ENCODE data around the gene SHH.

Gene SHH

DNA sequence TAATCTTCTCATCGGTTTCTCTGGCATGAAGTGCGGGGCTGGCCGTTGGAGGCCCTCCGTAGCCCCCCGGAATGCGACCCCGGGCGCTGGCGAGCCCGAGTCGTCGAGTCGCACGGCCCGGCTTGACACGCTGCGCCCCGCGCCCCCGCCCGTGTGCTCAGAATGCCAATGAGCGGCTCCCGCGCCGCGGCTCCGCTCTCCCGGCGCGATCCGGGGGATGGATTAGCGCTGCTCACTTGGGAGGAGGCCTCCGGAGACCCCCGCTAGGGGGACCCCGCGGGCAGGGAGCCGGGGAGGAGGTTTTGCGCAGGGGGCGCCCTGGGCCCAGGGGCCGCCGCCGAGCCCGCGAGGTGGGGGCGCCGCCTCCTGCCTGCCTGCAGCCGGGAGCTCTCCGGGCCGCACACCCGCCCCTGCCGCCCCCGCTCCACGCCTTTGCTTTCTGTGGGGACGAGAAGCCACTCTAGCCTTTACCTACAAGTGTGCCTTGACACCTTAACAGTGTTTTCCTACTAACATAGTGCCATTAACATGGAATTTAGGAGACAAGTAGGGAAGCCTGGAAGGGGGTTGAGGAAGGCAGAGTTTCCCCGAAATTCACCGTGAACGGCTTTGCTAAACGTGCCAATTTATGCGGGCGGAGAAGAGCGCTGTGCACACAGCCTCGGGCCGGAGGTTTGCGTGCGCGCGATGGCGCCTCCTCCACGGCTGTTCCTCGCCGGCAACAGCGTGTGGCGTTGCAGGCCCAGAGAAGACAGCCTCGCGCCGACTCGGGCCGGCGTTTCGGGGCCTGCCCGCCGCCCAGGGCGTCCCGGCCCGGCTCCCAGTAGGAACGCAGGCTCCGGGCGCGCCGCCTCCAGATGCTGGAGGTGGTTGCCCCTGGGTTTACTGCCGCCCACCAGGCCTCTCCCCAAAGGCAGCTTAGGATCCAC lies 7.1 kb downstream of the SHH start:
- DNase-seq = peak; percentile 57
- Histone ChIP-seq H3K9ac (ENCODE audit: low read length) (no peak overlapping the region), H3K4me3 (ENCODE audit: low read length) (peak overlapping the region; percentile 52)

DNA sequence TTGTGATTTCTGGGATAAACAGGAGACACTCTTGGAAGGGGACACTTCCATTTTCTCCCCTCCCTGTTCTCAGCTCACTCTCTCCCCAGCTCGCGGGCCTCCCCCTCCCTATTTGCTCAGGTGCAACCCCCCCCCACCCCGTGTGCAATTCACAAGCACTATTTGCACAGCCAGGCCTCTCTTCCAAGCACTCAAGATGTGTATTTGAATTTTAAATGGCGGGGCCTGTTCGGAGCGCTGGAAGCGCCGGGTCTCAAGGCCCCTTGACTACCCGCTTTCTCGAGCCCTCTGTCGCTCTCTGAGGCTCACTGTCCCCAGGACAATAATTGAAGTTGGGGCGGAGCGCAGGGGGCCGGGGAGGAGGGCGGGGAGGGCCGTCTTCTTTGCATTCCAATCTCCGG lies 7.8 kb downstream of the SHH start:
- Histone ChIP-seq H3K27ac (ENCODE audit: low read length) (no peak overlapping the region), H3K79me2 (ENCODE audit: low read length) (no peaks in the 10 kb centered on the region), H3K4me2 (ENCODE audit: low read depth, low read length) (peak overlapping the region; percentile 71; the same call in 1 of the 2 replicates), H3K9ac (ENCODE audit: low read length) (no peak overlapping the region), H3K4me1 (ENCODE audit: low read length) (peaks cover 10% of the 10 kb centered on the region; the same call in 1 of the 2 replicates), H3K9me3 (replicated peaks; ENCODE audit: insufficient read depth, low read length) (no peaks in the 10 kb centered on the region), H4K20me1 (ENCODE audit: insufficient read depth, low read length) (no peaks in the 10 kb centered on the region), H3K9me2 (replicated peaks; ENCODE audit: insufficient read depth, low read length) (no peaks in the 10 kb centered on the region), H3K27me3 (replicated peaks; ENCODE audit: insufficient read depth, low read length) (peaks cover 77% of the 10 kb centered on the region), H2AFZ (ENCODE audit: low read length) (no peak overlapping the region), H3F3A (ENCODE audit: insufficient read depth, low read length) (no peaks in the 10 kb centered on the region), H3K36me3 (replicated peaks; ENCODE audit: insufficient read depth, low read length) (no peaks in the 10 kb centered on the region), H3K4me3 (ENCODE audit: low read length) (no peak overlapping the region)
- TF ChIP-seq, protein P1, sequence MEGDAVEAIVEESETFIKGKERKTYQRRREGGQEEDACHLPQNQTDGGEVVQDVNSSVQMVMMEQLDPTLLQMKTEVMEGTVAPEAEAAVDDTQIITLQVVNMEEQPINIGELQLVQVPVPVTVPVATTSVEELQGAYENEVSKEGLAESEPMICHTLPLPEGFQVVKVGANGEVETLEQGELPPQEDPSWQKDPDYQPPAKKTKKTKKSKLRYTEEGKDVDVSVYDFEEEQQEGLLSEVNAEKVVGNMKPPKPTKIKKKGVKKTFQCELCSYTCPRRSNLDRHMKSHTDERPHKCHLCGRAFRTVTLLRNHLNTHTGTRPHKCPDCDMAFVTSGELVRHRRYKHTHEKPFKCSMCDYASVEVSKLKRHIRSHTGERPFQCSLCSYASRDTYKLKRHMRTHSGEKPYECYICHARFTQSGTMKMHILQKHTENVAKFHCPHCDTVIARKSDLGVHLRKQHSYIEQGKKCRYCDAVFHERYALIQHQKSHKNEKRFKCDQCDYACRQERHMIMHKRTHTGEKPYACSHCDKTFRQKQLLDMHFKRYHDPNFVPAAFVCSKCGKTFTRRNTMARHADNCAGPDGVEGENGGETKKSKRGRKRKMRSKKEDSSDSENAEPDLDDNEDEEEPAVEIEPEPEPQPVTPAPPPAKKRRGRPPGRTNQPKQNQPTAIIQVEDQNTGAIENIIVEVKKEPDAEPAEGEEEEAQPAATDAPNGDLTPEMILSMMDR (IDR thresholded peaks at IDR 0.05; ENCODE audit: low read length) = no peak
- no peak for TF ChIP-seq EZH2phosphoT487 (IDR thresholded peaks at IDR 0.05; ENCODE audit: low read length)
- TF ChIP-seq EZH2 (optimal IDR thresholded peaks at IDR 0.05; ENCODE audit: low read depth, low read length) = no peak
- DNase-seq = no peak

More for the DNA sequence above, 7.1 kb downstream of the SHH start:
- no peaks in the 10 kb centered on the region for H3K36me3 ChIP-seq (replicated peaks; ENCODE audit: insufficient read depth, low read length)
- H3K9me2 ChIP-seq (replicated peaks; ENCODE audit: insufficient read depth, low read length) = no peaks in the 10 kb centered on the region
- H3K4me2 ChIP-seq (ENCODE audit: low read depth, low read length) = peak overlapping the region; percentile 71
- TF ChIP-seq, protein P1 (IDR thresholded peaks at IDR 0.05; ENCODE audit: low read length) = peak; percentile 42
- TF ChIP-seq EZH2phosphoT487 (IDR thresholded peaks at IDR 0.05; ENCODE audit: low read length) = no peak
- no peak for TF ChIP-seq EZH2 (optimal IDR thresholded peaks at IDR 0.05; ENCODE audit: low read depth, low read length)
- no peak overlapping the region for H3K27ac ChIP-seq (ENCODE audit: low read length)
- peaks cover 6% of the 10 kb centered on the region; the same call in 1 of the 2 replicates for H3K4me1 ChIP-seq (ENCODE audit: low read length)
- peak overlapping the region; percentile 63 for H2AFZ ChIP-seq (ENCODE audit: low read length)
- no peaks in the 10 kb centered on the region for H4K20me1 ChIP-seq (ENCODE audit: insufficient read depth, low read length)
- no peaks in the 10 kb centered on the region for H3F3A ChIP-seq (ENCODE audit: insufficient read depth, low read length)
- no peaks in the 10 kb centered on the region for H3K9me3 ChIP-seq (replicated peaks; ENCODE audit: insufficient read depth, low read length)
- H3K79me2 ChIP-seq (ENCODE audit: low read length) = no peaks in the 10 kb centered on the region
- H3K27me3 ChIP-seq (replicated peaks; ENCODE audit: insufficient read depth, low read length) = peaks cover 78% of the 10 kb centered on the region

DNA sequence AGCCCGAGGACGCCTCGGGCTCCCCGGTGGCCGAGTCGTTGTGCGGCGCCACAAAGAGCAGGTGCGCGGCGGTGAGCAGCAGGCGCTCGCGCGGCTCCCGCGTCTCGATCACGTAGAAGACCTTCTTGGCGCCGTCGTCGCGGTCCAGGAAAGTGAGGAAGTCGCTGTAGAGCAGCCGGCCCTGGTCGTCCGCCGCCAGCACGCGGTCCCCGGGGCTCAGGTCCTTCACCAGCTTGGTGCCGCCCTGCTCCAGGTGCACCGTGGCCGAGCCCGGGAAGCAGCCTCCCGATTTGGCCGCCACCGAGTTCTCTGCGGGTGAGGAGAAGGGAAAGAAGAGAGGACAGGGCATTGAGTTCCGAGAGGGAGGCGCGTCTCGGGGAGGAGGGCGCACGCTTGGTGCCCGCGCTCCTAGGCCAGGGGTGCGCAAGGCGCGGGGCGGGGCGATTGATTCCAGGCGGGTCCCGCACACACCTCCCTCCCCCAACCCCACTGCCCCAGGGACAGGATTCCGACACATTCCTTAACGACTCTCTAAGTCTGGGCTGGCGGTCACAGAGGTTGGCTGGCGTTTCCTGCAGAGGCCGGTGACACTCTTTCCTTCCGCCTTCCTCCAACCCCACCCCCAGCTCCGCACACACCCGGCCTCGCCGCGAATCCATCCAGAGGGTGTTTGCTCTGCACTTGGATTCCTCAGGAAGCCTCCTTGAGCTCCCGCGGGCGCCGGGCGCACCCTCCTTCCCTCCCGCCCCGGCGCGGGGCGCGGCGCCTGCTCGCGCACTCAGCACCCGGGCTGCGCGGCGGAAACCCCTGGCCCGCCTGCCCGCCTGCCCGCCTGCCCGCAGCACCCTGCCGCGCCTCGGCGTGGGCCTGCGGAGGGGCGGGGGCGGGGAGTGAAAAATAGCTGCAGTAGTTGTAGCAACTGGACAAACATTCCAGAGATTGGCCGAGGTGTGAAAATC lies 8.6 kb downstream of the SHH start:
- no peaks in the 10 kb centered on the region for H3K9me2 ChIP-seq (replicated peaks; ENCODE audit: insufficient read depth, low read length)
- H3K9ac ChIP-seq (ENCODE audit: low read length) = no peak overlapping the region
- H3K79me2 ChIP-seq (ENCODE audit: low read length) = no peaks in the 10 kb centered on the region
- peaks cover 17% of the 10 kb centered on the region for H3K4me1 ChIP-seq (ENCODE audit: low read length)
- H3K4me2 ChIP-seq (ENCODE audit: low read depth, low read length) = no peak overlapping the region
- H3K27me3 ChIP-seq (replicated peaks; ENCODE audit: insufficient read depth, low read length) = peaks cover 77% of the 10 kb centered on the region
- H3K4me3 ChIP-seq (ENCODE audit: low read length) = no peak overlapping the region
- H3K27ac ChIP-seq (ENCODE audit: low read length) = no peak overlapping the region
- no peaks in the 10 kb centered on the region for H4K20me1 ChIP-seq (ENCODE audit: insufficient read depth, low read length)
- H3F3A ChIP-seq (ENCODE audit: insufficient read depth, low read length) = no peaks in the 10 kb centered on the region
- TF ChIP-seq, protein P1 (IDR thresholded peaks at IDR 0.05; ENCODE audit: low read length) = no peak
- TF ChIP-seq EZH2phosphoT487 (IDR thresholded peaks at IDR 0.05; ENCODE audit: low read length) = no peak
- TF ChIP-seq EZH2 (optimal IDR thresholded peaks at IDR 0.05; ENCODE audit: low read depth, low read length) = no peak
- H3K36me3 ChIP-seq (replicated peaks; ENCODE audit: insufficient read depth, low read length) = no peaks in the 10 kb centered on the region
- no peak overlapping the region for H2AFZ ChIP-seq (ENCODE audit: low read length)
- no peaks in the 10 kb centered on the region for H3K9me3 ChIP-seq (replicated peaks; ENCODE audit: insufficient read depth, low read length)
- DNase-seq = no peak

Data from MM.1S (cell line).